Keratinocyte (primary cell): ENCODE data around the gene MFRP. TPM values are rescaled to one million over a fixed set of nuclear protein-coding genes. Genes with fewer than 3 reads are reported as not detected.

Experiments used
- DNase-seq: peaks from one replicate; pipeline ENCODE4 v3.0.0-alpha.2; 2011; ENCODE audit warnings: low read depth, missing footprints, low spot score
- FAIRE-seq: peaks from 2 replicates; lab custom pipeline; 2011; peaks lifted over from hg19 to GRCh38; lab: Jason Lieb, UNC
- H2AFZ ChIP-seq: 2 replicates; pipeline ENCODE4 v1.6.0; 2012; ENCODE audit warnings: low read length, control low read depth, inconsistent platforms; ENCODE audit not compliant: control insufficient read depth
- H3K27ac ChIP-seq: 2 replicates; pipeline ENCODE4 v1.5.1; 2011; ENCODE audit warnings: low read length; ENCODE audit not compliant: control insufficient read depth, insufficient read depth
- H3K27me3 ChIP-seq: 3 replicates; pipeline ENCODE4 v1.6.0; 2011; ENCODE audit warnings: low read length; ENCODE audit not compliant: control insufficient read depth, insufficient read depth; ENCODE audit errors: extremely low read depth
- H3K36me3 ChIP-seq, 2 experiments: 2 replicates in 1 of 2; 3 replicates in 1 of 2; pipeline ENCODE4 v1.5.1; 2011; ENCODE audit warnings: low read length in 2 of 2, mild to moderate bottlenecking in 1 of 2; ENCODE audit not compliant: control insufficient read depth in 2 of 2, insufficient read depth in 2 of 2; ENCODE audit errors: extremely low read depth in 1 of 2
- H3K4me1 ChIP-seq: 3 replicates; pipeline ENCODE4 v1.5.1; 2011; ENCODE audit warnings: low read length; ENCODE audit not compliant: control insufficient read depth, insufficient read depth; ENCODE audit errors: extremely low read depth
- H3K4me2 ChIP-seq: 3 replicates; pipeline ENCODE4 v1.6.0; 2011; ENCODE audit warnings: low read depth, low read length; ENCODE audit not compliant: control insufficient read depth, insufficient read depth; ENCODE audit errors: extremely low read depth
- H3K4me3 ChIP-seq, 3 experiments: fragments of 200-600 bp in 1 of 3; sonication (generic) in 1 of 3; 2 replicates in 2 of 3; 3 replicates in 1 of 3; pipeline ENCODE4 v1.5.1; 2011 to 2016; ENCODE audit warnings: low read length in 3 of 3, mild to moderate bottlenecking in 3 of 3, control low read depth in 2 of 3, inconsistent platforms in 1 of 3, low read depth in 1 of 3, mixed read lengths in 1 of 3, mixed run types in 1 of 3, moderate library complexity in 1 of 3; ENCODE audit not compliant: control insufficient read depth in 2 of 3, insufficient read depth in 2 of 3; ENCODE audit errors: extremely low read depth in 1 of 3
- H3K79me2 ChIP-seq: 2 replicates; pipeline ENCODE4 v1.6.0; 2012; ENCODE audit warnings: low read length; ENCODE audit not compliant: control insufficient read depth, insufficient read depth
- H3K9ac ChIP-seq: 3 replicates; pipeline ENCODE4 v1.6.0; 2011; ENCODE audit warnings: low read length; ENCODE audit not compliant: control insufficient read depth, insufficient read depth; ENCODE audit errors: extremely low read depth
- H3K9me1 ChIP-seq: 3 replicates; pipeline ENCODE4 v1.6.0; 2011; ENCODE audit warnings: low read length; ENCODE audit not compliant: control insufficient read depth, insufficient read depth; ENCODE audit errors: extremely low read depth
- H3K9me3 ChIP-seq: 2 replicates; pipeline ENCODE4 v1.5.1; 2012; ENCODE audit warnings: low read depth, low read length; ENCODE audit not compliant: control insufficient read depth
- H4K20me1 ChIP-seq: 3 replicates; pipeline ENCODE4 v1.6.0; 2011; ENCODE audit warnings: low read length; ENCODE audit not compliant: control insufficient read depth, insufficient read depth; ENCODE audit errors: extremely low read depth
- EZH2 ChIP-seq: IDR thresholded peaks from one replicate; pipeline ENCODE4 v1.6.1; 2012; ENCODE audit warnings: inconsistent platforms, mild to moderate bottlenecking, low read length, moderate library complexity
- dilution Hi-C: fragments of 300-500 bp; cut with MboI; formaldehyde crosslinking; loops from one replicate; pipeline ENCODE4 v1.7.0; 2020; ENCODE audit warnings: low sequenced_read_pairs; ENCODE audit not compliant: extremely low pct_ligation_motif_present
- polyA plus RNA-seq, 5 experiments: library from polyadenylated mRNA; depleted of rRNA in 3 of 5; stranded (reverse) in 3 of 5; stranded (forward) in 1 of 5; unstranded in 1 of 5; fragments of >200 nt; gene quantifications; 1 replicate in 1 of 5; 2 replicates in 3 of 5; 3 replicates in 1 of 5; pipeline versions ENCODE4 v1.2.1 to v1.2.3, GENCODE V29; 2011 to 2012; ENCODE audit warnings: missing spikeins in 2 of 5, low read depth in 1 of 5, low replicate concordance in 1 of 5
- TF ChIP-seq, protein P1 (sequence below), 3 experiments: IDR thresholded peaks in 1 of 3; conservative IDR thresholded peaks in 1 of 3; optimal IDR thresholded peaks in 1 of 3; 2 replicates in 2 of 3; 3 replicates in 1 of 3; pipeline versions ENCODE3 to v1.5.1; 2011; ENCODE audit warnings: low read length in 3 of 3, mild to moderate bottlenecking in 3 of 3, moderate library complexity in 2 of 3, control low read depth in 1 of 3, inconsistent platforms in 1 of 3; ENCODE audit not compliant: insufficient read depth in 2 of 3; ENCODE audit errors: extremely low read depth in 1 of 3

Gene MFRP
- polyA plus RNA-seq, 1 donor (not counting 4 experiments of a cell fraction or from before 2014, with no cell fraction given), result not detected

DNA sequence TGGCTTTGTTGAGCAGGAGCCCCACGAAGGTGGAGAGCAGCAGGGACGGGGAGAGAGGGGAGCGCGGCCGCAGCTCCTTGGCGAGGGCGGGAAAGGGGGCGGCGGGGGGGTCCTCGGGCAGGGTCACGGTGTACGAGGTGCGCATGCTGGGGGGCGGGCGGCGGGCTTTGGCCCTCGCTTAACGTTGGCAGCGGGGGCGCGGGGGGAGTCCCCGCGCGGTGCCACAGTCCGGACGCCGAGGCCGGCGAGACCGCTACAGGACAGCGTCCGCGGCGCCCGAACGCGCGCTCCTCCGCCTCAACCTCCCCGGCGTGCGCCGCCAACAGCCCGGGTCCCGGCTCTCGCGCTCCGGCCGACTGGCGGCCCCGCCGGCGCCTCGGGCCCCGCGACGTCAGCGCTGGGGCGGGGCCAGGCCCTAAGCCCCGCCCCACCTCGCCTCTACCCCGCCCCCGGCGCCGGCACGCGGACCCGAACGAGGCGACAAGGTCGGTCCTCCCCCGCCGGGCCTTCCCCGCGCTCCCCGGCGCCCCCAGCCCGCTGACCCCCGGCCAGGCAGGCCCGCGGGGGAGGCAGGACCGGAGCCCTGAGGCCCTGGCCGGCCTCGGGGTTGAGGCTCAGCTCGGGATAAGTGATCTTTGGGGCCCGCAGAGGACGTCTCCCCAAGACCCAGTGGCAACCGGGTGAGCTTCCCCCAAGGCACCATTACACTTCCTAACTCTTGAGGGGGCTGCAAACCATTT lies 17.5 kb upstream of the MFRP start:
- Histone ChIP-seq H3K4me3 (peak overlapping the region in 2 of 3 experiments; percentile 23 to 29), H3K79me2 (no peaks in the 10 kb centered on the region), H3K9me1 (no peaks in the 10 kb centered on the region), H4K20me1 (no peaks in the 10 kb centered on the region), H3K27ac (no peak overlapping the region), H2AFZ (no peak overlapping the region), H3K9me3 (no peaks in the 10 kb centered on the region), H3K27me3 (peaks cover 24% of the 10 kb centered on the region), H3K4me1 (peaks cover 33% of the 10 kb centered on the region), H3K36me3 (no peaks in the 10 kb centered on the region), H3K4me2 (peak overlapping the region; percentile 20), H3K9ac (no peak overlapping the region)
- DNase-seq (no peak), FAIRE-seq (no peak)
- dilution Hi-C loops, result no loop called here
- no peak for TF ChIP-seq EZH2
- TF ChIP-seq, protein P1, sequence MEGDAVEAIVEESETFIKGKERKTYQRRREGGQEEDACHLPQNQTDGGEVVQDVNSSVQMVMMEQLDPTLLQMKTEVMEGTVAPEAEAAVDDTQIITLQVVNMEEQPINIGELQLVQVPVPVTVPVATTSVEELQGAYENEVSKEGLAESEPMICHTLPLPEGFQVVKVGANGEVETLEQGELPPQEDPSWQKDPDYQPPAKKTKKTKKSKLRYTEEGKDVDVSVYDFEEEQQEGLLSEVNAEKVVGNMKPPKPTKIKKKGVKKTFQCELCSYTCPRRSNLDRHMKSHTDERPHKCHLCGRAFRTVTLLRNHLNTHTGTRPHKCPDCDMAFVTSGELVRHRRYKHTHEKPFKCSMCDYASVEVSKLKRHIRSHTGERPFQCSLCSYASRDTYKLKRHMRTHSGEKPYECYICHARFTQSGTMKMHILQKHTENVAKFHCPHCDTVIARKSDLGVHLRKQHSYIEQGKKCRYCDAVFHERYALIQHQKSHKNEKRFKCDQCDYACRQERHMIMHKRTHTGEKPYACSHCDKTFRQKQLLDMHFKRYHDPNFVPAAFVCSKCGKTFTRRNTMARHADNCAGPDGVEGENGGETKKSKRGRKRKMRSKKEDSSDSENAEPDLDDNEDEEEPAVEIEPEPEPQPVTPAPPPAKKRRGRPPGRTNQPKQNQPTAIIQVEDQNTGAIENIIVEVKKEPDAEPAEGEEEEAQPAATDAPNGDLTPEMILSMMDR (optimal IDR thresholded peaks at IDR 0.05 in 1 of 3, IDR thresholded peaks at IDR 0.05 in 1 of 3, conservative IDR thresholded peaks at IDR 0.05 in 1 of 3; ENCODE audit: extremely low read depth in 1 of 3, insufficient read depth in 2 of 3, low read length in 3 of 3), result no peak

DNA sequence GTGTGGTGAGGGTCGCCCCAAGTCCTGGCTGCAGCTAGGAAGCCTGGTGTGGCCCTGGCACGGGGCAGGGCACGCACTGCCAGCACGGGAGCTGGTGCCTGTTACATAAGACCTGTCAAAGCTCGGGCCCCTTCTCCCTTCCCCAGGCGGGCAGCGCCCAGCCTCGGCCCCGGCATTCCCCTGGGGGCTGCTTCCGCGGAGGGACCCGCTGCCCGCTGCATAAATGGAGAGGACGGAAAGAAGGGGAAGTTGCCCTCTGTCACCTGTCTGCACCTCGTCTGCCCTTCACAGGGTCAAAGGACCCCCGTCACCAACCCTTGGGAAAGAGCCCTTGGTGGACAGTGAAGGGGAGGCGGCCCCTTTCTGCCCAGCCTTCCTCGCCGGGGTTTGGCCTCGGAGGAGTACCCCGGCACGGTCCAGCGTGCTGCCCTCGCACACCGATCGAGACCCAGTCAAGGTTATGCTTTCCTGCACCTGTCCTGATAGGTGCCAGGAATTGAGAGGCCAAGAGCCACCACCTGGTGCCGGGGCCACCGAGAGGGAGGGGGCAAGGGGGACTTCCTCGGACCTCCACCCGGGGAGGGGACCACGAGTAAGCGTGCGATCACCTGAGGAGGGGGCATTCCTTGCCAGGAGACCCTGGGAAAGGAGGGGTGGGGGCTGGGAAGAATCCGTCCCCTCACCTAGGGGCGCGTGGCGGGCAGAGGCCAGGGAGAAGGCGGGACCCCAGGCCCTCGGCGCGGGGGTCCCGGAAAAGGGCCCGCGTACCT lies 16.8 kb upstream of the MFRP start:
- peak overlapping the region in 1 of 3 experiments; percentile 23 for H3K4me3 ChIP-seq
- no peaks in the 10 kb centered on the region for H3K9me3 ChIP-seq
- no peak overlapping the region for H2AFZ ChIP-seq
- no peak overlapping the region for H3K9ac ChIP-seq
- FAIRE-seq (no peak), DNase-seq (no peak)
- H3K27ac ChIP-seq, result no peak overlapping the region
- H4K20me1 ChIP-seq, result no peaks in the 10 kb centered on the region
- peaks cover 24% of the 10 kb centered on the region for H3K27me3 ChIP-seq
- H3K9me1 ChIP-seq, result no peaks in the 10 kb centered on the region
- dilution Hi-C loops, result no loop called here
- peaks cover 26% of the 10 kb centered on the region for H3K4me1 ChIP-seq
- TF ChIP-seq, protein P1 (optimal IDR thresholded peaks at IDR 0.05 in 1 of 3, IDR thresholded peaks at IDR 0.05 in 1 of 3, conservative IDR thresholded peaks at IDR 0.05 in 1 of 3; ENCODE audit: extremely low read depth in 1 of 3, insufficient read depth in 2 of 3, low read length in 3 of 3), result no peak
- no peak for TF ChIP-seq EZH2
- no peaks in the 10 kb centered on the region for H3K79me2 ChIP-seq
- H3K4me2 ChIP-seq, result no peak overlapping the region
- no peaks in the 10 kb centered on the region for H3K36me3 ChIP-seq
